NCI-H446 (cell line): ENCODE results near the gene MUC20.

Experiments used
- DNase-seq, 2 experiments: peaks; one replicate each; lab custom pipeline; 2025; lab: John Stamatoyannopoulos, UW

MUC20 gene

DNA sequence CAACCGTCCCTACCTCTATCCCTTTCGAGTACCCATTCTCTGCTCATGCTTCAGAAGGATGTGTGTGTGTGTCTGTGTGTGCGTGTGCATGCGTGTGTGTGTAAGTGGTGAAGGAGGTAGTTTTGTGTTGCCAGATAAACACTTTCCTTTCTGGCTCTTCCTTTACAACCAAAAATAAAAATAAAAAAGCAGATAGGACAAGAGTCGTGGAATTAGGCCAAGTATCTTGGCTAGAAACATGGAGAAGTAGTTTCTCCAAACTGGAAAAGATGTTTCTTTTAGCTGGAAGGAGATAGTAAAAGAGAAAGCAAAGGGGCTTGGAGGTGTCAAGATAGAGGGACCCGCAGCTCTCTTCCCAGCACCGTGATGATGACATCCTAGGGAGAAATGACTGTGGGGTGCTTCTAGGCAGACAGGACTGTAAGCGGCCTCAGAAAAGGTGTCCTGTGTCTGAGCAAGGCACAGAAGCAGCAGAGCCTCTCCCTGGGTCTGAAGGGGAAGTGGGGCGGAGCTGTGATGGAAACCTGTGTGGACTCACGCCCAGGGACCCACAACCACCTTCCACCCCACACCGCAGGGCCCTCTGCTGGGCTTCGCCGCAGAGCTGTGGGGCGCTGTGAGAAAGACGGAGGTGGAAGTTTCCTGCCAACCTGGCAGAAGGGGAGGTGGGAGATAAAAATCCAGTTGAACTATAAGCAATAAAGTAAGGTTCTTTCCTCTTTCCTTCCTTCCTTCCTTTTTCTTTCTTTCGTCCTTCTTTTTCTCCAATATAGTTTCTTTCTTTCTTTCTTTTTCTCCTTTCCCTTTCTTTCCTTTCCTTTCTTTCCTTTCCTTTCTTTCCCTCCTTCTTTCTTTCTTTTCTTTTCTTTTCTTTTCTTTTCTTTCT, 35.3 kb downstream of the MUC20 start:
- no peak for DNase-seq

DNA sequence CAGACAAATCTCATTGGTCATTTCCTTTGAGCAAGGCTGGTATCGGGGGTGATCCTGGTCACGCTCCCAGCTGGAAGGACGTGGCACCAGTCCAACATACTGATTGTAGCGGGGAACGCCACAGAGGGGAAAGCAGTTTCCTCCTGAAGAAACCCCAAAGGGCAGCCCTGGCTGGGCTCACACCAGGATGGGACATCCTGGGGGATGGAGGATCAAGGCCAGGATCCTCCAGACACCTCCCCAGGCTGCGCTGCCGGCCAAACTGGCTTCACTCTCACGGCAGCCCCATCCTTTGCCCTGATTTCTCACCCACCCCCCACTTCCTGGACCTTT, 36.6 kb downstream of the MUC20 start:
- DNase-seq = no peak

DNA sequence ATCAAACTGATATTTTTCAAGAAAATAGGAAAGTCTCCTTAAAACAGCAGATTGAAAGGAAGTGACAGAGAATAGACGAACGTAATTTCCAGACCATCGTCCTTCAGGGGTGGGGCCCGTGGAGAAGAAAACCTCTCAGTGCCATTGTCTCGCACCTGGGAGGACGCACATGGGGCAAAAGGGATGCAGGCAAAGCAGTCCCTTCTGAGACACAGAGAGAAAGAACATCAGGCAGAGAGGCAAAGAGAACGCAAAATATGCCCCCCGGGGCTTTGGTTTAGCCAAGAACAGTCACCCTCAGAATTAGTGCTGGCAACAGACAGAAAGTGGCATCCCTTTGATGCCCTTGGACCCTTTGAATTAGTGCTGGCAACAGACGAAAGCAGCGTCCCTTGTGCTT, 37.0 kb downstream of the MUC20 start:
- DNase-seq = no peak

DNA sequence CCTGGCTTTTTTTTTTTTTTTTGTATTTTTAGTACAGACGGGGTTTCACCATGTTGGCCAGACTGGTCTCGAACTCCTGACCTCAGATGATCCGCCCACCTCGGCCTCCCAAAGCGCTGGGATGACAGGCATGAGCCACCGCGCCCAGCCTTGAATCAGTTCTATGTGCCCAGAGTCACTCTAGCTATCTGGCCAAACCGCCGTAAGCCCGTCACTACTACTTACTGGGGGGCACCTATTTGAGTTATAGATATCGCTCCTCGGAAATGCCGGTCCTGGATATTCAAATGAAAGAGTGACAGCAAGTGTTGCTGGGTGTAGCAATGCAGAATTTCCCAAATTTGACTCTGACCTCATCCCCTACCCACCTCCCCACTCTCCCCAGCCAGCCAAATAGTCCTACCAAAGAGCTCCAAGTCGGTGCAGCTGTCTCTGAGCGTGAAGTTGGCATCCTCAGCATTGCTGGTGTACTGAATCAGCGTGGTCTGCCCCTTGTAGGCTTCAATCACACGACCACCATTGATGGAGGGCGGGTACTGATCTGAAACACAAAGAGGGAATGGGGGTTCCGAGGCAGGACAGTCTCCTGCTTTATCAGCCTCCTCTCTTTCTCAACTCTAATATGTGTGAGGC, 38.1 kb downstream of the MUC20 start:
- DNase-seq = peak in 1 of 2 experiments; percentile 38

DNA sequence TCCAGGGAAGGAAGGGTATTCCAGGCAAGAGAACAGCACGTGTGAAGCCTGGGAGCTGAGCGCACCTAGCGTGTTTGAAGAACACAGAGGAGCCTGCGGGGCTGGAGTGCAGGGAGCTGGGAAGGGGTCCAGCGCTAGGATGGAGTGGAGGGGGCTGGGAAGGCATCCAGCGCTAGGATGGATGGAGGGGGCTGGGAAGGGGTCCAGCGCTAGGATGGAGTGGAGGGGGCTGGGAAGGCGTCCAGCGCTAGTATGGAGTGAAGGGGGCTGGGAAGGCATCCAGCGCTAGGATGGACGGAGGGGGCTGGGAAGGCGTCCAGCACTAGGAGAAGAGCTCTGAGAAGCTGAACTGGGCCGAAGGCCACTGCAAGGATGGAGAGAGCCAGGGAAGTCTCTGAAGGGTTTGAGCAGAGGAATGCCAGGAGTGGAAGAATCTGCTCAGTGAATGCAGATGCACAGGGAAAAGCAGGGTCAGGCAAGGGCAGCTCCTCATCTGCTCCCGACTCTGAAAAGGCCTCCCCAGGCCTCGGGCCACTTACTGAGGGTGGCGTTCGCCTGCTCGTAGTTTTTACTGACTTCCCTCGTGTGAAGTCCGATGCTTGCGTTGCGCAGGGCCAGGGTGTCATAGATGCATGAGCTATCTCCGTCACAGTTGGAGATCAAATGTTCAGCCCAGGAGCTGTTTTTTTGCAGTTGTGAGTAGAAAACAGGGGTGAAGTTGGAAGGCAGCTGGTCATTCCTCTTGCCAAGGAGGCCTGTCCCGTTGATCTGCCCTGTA, 39.8 kb downstream of the MUC20 start:
- peak; percentile 93 to 95 for DNase-seq

DNA sequence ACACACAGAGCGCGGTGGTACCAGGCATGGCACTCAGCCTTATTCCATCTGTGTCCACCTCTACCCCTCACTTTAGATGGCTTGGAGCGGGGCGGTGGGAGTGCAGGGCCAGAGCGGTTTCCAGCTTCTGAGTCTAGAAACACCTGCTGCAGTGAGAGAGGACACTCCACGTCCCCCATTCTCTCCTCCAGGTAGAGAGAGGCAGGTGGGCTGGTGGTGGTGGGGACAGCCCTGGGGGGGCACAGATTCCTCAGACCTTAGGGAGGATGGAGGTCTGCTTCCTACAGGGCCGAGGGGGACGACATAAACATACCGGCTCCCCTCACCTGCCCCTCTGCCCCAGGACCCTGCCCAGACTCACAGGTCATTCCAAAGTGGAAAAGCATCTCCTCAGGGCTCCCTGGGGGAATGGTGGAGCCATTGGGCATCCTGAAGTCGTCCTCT, 40.4 kb downstream of the MUC20 start:
- no peak for DNase-seq

DNA sequence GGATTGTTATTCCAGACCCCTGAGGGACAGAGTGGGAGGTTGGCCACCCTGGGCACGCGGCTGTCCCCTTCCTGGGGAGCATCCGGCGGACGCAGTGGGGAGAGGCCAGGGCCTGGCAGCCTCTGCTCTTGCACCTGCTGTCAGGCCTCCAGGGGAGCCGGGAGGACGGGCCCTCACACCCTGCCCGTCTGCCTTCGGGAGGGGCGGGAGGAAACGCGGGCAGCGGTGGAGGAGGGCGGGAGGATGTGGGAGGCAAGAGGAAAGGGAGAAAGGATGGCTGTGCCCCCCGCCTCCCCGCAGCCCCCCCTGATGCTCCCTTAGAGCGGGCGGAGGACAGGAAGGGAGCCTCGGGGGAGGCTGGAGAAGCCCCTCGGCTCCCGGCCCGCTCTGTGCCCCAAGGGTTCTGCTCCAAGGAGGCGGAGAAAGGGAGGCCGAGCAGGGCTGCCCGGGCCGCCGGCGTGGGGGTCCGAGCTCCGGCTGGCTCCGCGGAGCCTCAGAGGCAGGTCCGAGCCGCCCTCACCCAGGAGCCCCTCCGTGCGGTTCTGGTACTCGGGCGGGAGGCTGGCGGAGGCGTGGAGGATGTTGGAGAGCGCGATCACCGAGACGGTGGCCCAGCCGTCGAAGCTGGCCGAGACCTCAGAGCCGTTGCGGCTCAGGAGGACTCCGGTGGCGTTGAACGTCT, 40.9 kb downstream of the MUC20 start:
- DNase-seq = no peak

DNA sequence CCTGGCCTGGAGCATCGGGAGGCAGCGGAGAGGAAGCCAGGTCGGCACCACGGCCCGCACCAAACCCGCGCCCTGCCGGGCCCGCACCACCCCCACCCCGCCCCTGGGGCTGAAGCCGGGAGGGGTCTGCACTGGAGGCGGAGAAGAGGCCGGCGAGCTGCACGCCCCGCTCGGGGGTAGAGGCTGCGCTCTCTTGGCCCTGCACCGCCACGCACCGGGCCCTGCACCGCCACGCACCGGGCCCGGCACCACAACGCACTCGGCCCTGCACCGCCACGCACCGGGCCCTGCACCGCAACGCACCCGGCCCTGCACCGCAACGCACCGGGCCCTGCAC, 41.4 kb downstream of the MUC20 start:
- DNase-seq = no peak

DNA sequence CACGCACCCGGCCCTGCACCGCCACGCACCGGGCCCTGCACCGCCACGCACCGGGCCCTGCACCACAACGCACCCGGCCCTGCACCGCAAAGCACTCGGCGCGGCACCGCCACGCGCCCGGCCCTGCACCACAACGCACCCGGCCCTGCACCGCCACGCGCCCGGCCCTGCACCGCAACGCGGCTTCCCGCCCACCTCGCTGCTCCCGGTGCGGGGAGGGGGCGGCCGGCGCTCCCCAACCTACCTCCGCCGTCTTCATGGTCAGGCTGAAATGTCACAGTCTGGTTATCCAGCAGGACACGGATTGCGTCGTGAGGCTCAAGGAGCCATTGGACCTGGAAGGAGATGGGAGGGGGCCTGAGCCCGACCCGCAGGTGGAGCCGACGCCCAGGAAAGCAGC, 41.8 kb downstream of the MUC20 start:
- no peak for DNase-seq

DNA sequence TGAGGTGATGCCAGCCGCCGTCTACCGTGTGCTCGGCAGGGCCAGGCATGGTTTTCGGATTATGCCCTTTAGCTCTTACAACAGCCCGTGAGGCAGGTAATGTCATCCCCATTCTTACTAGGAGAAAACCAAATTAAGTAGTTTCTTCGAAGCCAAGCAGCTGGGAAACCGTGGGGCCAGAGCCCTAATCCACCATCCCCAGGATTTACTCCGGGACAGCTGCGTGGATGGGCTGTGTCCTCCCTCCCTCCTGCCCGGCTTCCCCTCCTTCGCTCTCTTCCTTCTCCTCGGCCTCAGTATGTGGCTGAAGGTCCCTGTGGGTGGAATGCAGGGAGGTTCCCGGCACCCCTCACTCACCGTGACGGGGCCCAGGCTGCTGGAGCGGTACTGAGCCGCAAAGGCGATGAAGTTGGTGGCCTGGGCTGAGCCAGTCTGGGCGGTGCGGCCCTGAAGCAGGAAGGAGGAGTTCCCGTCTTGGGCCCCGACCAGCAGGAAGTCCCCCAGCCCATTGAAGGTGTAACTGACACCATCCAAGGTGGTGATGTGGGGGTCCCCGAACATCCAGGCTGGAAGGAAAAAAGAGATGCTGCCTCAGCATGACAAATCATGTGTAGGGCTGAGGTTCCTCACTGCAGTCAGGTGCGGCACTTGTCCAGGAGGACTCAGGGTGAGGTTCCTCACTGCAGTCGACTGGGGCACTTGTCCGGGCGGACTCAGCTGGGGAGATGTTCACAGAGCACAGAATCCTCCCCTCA, 42.5 kb downstream of the MUC20 start:
- DNase-seq = no peak

DNA sequence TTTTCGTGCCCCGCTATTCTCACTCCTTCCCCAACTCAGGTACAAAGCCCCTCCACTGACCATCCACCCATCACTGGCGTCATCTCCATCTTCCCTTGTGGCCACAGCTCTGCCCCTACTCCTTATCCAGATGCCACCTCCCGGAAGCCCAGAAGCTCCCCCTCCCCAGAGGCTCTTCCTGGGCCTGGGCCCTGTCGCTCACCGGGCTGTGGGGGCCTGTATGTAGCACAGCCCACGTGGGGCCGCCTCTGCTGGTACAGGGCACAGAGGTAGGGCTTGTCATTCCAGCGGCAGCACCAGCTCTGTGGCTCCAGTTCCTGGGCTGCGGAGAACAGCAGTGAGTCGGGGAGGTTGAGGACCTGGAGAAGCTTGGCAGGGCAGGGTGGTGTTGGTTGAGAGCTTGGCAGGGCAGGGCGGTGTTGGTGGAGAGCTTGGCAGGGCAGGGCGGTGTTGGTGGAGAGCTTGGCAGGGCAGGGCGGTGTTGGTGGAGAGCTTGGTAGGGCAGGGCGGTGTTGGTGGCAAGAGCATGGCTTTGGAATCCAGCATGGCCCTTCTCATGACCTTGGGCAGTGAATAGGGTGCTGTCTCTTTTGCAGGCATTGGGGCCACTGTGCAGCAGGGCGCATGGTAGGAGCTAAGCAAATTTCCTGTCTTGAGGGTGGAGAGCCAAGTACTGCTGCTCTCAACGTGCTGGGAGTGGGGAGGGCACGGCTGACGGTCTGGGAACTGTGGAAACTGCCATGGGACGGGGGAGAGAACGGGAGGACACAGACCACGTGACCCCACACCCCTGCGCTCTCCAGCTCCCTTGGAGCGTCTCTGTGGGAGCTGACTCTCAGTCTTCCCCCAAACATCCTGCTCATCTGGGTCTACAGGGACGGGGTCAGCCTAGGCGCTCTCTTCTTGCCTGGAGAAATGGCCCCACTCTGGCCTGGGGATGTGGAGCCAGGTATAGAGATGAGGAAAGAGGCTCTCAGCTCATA, 43.4 kb downstream of the MUC20 start:
- no peak for DNase-seq

DNA sequence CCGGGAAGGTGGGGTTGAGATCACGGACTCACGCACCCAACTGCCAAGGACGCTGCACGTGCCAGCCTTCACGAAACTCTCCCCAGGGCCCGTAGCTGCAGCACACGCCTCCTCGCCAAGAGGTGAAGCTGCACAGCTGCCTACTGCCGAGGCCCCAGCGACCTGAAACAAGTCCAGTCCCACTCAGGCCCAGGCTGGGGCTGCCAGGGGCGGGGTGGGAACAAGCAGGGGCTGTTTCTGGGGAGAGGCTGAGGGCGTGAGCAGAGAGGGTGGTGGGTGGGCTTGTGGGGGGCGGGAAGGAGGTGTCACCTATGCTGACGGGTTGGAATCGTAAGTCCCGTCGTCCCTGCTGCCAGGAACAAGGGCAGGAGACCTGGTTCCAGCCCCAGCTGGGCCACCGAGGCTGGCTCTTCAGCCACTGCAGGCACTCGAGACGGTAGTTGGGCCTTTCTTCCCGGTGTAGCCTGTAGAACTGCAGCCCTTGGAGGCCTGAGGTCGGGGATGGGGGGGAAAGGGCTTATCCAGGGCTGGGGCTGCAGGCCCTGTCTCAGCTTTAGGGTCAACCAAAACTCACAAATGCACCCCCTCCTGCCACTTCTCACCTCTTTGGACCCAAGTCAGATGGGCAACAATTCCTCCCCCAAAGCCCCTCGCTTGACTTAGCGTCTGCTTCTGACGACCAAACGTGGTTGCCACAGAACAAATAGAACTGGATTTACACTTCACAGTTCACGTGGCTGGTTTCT, 44.4 kb downstream of the MUC20 start:
- DNase-seq = no peak

DNA sequence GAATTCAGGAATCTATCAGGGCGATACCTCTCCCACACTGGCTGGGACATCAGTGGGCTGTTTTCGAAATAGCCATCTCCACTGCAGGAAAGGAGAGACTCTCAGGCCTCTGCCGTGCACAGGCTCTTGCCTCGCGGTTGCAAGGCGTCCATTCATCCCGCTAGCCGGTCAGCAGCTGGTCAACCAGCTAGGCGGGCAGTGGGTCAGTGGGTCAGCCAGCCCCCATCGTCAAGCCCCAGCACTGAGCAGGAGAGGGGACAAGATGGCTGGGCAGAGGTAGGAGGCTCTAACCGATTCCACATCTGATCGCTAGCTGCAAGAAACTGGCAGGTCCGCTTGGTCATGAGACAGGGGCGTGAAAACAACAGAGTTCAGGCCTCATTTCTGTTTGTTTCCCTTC, 45.9 kb downstream of the MUC20 start:
- DNase-seq = no peak

DNA sequence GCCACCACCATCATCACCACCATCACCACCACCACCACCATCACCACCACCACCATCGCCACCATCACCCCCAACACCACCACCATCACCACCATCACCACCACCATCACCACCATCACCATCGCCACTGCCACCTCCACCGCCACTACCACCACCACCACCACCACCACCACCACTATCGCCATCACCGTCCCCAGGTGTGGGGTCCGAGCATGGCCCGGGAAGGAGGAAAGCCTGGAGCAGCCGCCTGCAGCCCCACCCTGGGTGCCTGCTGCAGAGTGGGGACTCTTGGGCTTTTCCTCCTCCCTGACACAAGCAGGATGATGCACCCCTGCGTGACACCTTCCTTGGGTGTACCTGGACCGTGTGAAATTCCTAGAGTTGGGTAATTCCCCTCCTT, 47.0 kb downstream of the MUC20 start:
- no peak for DNase-seq

DNA sequence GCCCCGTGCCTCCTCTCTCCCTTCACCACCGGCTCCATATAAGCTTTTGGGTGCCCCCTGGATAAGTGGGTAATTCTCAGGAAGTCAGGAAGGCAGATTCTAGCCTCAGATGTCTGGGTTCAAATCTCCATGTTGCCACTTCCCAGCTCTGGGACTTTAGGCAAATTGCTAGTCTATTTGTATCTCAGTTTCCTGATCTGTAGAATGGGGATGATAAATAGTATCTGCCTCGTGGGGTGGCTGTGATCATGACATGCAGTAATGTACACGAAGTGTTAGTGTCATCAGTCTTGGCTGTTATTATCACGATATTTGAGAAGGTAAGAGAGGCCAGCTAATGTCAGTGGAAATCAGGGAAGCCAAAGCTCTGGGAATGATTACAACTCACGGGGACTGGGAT, 47.6 kb downstream of the MUC20 start:
- no peak for DNase-seq

DNA sequence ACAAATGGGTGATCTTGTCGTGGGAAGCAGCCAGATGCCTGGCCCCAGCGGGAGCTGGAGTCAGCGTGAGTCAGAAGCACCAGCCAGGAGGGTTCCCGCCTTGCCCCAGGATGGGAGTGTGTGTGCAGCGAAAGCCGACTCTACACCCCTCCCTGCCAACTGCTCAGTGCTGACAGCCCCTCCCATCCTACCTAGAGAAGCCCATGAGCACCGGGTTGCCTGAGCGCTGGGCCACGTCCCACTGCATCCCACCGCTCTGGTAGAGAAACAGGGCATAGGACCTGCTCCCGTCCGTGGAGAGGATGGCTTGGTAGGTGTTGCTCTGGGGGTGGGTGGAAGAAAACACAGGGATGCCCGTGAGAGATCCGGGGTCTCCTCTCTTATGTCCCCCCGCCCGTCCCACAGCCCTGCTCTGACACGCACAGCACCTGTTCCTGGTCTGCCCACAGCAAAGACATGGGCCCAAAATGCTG, 48.1 kb downstream of the MUC20 start:
- peak in 1 of 2 experiments; percentile 34 for DNase-seq

DNA sequence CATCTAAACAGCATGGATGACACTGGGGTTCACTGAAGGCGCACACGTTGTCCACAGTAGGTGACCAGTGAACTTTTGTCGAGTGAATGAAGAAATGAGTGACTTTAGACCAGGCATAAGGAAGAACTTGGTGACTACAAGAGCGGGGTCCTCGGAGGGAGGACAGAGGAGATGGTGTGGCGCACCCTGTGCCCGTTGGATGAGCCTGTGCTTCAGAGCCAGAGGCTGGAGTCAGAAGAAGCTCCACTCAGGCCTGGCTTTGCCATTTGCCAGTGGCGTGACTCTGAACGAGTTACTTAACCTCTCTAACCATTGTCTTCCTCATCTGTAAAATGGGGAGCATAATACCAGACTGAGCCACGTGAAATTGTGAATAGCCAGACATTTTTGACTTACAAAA, 48.8 kb downstream of the MUC20 start:
- no peak for DNase-seq

DNA sequence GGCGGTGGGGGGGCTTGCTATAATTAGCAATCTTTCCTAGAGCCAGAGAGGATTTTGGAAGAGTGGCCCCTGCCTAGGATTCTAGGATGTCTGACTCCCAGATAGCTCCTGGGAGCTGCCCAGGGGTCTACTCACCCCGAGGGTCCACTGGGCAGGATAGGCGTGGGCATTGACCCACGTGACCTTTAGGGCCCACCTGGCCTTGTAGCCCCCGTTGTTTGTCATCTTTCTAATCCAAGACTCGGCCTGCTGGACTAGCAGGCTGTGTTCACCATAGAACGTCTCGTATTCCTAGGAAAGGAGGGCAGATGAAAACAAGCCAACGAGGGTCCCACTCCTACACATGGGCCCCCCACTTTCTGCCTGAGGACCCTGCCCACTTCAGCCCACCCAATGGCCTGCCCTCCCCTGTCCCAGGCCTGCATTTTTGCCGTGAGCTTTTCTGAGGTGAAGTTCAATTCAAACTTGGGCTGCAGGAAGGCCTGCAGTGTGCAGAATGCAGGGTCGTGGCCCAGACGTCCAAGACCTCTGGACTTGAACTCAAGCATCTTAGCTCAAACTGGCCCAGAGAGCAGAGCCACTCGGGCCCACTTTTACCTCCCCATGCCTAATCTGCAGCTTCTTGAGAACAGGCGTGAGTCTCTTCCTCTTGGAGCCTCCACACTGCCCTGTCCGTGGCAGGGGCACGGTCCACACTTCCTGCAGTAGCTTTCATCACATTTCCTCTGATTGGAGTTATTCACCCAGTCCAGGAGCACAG, 49.5 kb downstream of the MUC20 start:
- DNase-seq = no peak
